PC-9 (cell line): ENCODE measurements around the gene FUT2. TPM values are rescaled to one million over a fixed set of nuclear protein-coding genes. Genes with fewer than 3 reads are reported as not detected.

Experiments
- Bru-seq: library from RNA; stranded (reverse); fragments of 400-500 nt; gene quantifications from one replicate; lab custom pipeline; 2021; lab: Mats Ljungman, UMichigan
- BruChase-seq, 2 experiments: library from RNA; stranded (reverse); fragments of 400-500 nt; gene quantifications; one replicate each; lab custom pipeline; 2021; lab: Mats Ljungman, UMichigan
- BruUV-seq: library from RNA; stranded (reverse); fragments of 400-500 nt; replicated peaks from 2 replicates; lab custom pipeline; 2021; lab: Mats Ljungman, UMichigan
- CTCF ChIA-PET: fragments of 300-600 bp; sonication (Branson Sonifier 250); formaldehyde crosslinking; loops from one replicate; lab custom pipeline; 2022; ENCODE audit warnings: antibody characterized with exemption; lab: Charles Lee
- POLR2A ChIA-PET: fragments of 300-600 bp; sonication (Branson Sonifier 250); formaldehyde crosslinking; loops from one replicate; lab custom pipeline; 2022; ENCODE audit warnings: antibody characterized with exemption; ENCODE audit not compliant: unreplicated experiment; lab: Charles Lee
- DNase-seq, 2 experiments: peaks; one replicate each; pipeline versions ENCODE4 v3.0.0 to v3.0.0-alpha.2; 2015 to 2022; ENCODE audit warnings: mixed read lengths in 1 of 2
- H2AFZ ChIP-seq: fragments of 200-600 bp; sonication (generic); 2 replicates; pipeline ENCODE4 v1.8.1; 2017; ENCODE audit warnings: antibody characterized with exemption
- H3F3A ChIP-seq: fragments of 200-600 bp; sonication (generic); 2 replicates; pipeline ENCODE4 v1.8.1; 2017; ENCODE audit warnings: antibody characterized with exemption, mild to moderate bottlenecking, low read depth; ENCODE audit not compliant: insufficient read depth
- H3K27ac ChIP-seq: fragments of 200-600 bp; sonication (generic); 2 replicates; pipeline ENCODE4 v1.6.1; 2016; ENCODE audit warnings: mixed run types
- H3K27me3 ChIP-seq: fragments of 200-600 bp; sonication (generic); 2 replicates; pipeline ENCODE4 v1.6.1; 2016; ENCODE audit warnings: low read depth, mixed run types; ENCODE audit not compliant: insufficient read depth
- H3K36me3 ChIP-seq: fragments of 200-600 bp; sonication (generic); 2 replicates; pipeline ENCODE4 v1.6.1; 2016; ENCODE audit warnings: low read depth, mixed run types
- H3K4me1 ChIP-seq: fragments of 200-600 bp; sonication (generic); replicated peaks from 2 replicates; pipeline ENCODE4 v1.6.1; 2016; ENCODE audit warnings: mixed run types; ENCODE audit not compliant: insufficient read depth
- H3K4me2 ChIP-seq: fragments of 200-600 bp; sonication (generic); 2 replicates; pipeline ENCODE4 v1.6.1; 2017; ENCODE audit warnings: mixed run types
- H3K4me3 ChIP-seq: fragments of 200-600 bp; sonication (generic); 2 replicates; pipeline ENCODE4 v1.6.1; 2016; ENCODE audit warnings: mixed run types
- H3K79me2 ChIP-seq: fragments of 200-600 bp; sonication (generic); 2 replicates; pipeline ENCODE4 v1.6.1; 2017; ENCODE audit warnings: low read depth, mixed run types
- H3K9me2 ChIP-seq: fragments of 200-600 bp; sonication (generic); 2 replicates; pipeline ENCODE4 v1.8.1; 2017; ENCODE audit warnings: mild to moderate bottlenecking; ENCODE audit not compliant: insufficient read depth
- H3K9me3 ChIP-seq: fragments of 200-600 bp; sonication (generic); 2 replicates; pipeline ENCODE4 v1.8.1; 2016; ENCODE audit warnings: low read depth; ENCODE audit not compliant: insufficient read depth
- H4K20me1 ChIP-seq: fragments of 200-600 bp; sonication (generic); 2 replicates; pipeline ENCODE4 v1.8.1; 2017; ENCODE audit not compliant: insufficient read depth
- EZH2 ChIP-seq: fragments of 200-600 bp; sonication (generic); IDR thresholded peaks from 2 replicates; pipeline ENCODE4 v1.8.0; 2017; ENCODE audit warnings: antibody characterized with exemption, low read depth
- intact Hi-C: fragments of 100-400 bp; cut with micrococcal nuclease; formaldehyde crosslinking; loops from one replicate; pipeline ENCODE4 v1.10.0; 2022; ENCODE audit not compliant: unreplicated experiment
- long read RNA-seq: library from polyadenylated mRNA; stranded (forward); transcript quantifications from one replicate; pipeline ENCODE4 v2.0.0, GENCODE V29; 2022
- total RNA-seq: library from RNA; stranded (reverse); gene quantifications from 2 replicates; pipeline ENCODE4 v1.2.3, GENCODE V29; 2021
- TF ChIP-seq, protein P1 (sequence below): fragments of 200-600 bp; sonication (generic); conservative IDR thresholded peaks from 2 replicates; pipeline ENCODE4 v1.6.1; 2017; ENCODE audit warnings: mixed run types, antibody characterized with exemption, mild to moderate bottlenecking, moderate library complexity

FUT2 gene
- 8.7 and 9.6 TPM in 2 replicates for total RNA-seq
- percentile 43 among the genes with signal in this experiment for Bru-seq, nascent RNA
- percentile 45 among the genes with signal in this experiment for BruChase-seq, experiment 1, labeled RNA remaining after a 2-hour chase
- percentile 43 among the genes with signal in this experiment for BruChase-seq, experiment 2, labeled RNA remaining after a 6-hour chase
- long read RNA-seq, partial matches to known transcripts: 0 of 7 reads
- long read RNA-seq, other reads (novel, unspliced or antisense): 7 of 7 reads

DNA sequence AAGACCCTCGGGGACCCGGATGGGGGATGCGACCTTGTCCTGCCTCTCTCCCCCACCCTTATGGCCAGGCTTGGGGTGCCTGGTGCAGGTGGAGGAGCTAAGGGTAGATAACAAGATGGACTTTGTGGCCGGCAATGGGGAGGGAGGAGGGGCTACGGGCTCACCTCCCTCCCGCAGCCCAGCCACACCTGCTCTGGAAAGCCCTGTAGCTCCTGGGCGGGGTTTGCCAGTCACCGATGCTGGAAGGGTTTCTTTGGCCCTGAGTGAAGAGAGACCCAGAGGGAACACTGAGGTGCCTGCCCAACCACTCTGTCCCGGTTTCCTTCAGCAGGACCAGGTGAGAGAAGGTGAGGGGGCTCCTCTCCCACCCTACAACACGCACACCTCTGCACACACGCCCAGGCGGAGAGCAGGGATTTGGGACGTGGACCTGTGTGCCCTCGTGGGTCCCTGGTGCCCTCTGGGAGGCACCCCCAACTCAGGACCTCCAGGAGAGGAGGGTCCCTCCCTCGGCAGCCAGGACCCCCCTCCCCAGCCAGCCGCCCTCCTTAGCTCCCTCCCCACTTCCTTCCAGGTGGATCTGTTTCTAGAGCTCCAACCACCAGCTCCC lies at the start of gene FUT2:
FUT2 (plus strand) TSS at position 229 of the 610 bp plus-strand sequence. CDS start 6,986 bp downstream, outside the sequence.
- Histone ChIP-seq H3K79me2 (no peaks in the 10 kb centered on the region), H3K9me2 (no peaks in the 10 kb centered on the region), H3K36me3 (no peaks in the 10 kb centered on the region), H3K4me2 (peak within 1 kb of the TSS; percentile 83), H3K4me3 (peak within 1 kb of the TSS; percentile 47), H3F3A (peaks cover 24% of the 10 kb centered on the region), H3K27ac (peak within 1 kb of the TSS; percentile 56), H3K9me3 (no peaks in the 10 kb centered on the region), H3K27me3 (no peaks in the 10 kb centered on the region), H3K4me1 (peaks cover 24% of the 10 kb centered on the region), H2AFZ (peak within 1 kb of the TSS; percentile 63; the same call in 1 of the 2 replicates), H4K20me1 (no peaks in the 10 kb centered on the region)
- ChIA-PET POLR2A (interaction anchor here (0.6 to 0.8 kb wide), 6 partner anchors 9 to 425 kb away, joined by 5 to 11 read pairs (median 7); no protein-coding TSS in a partner anchor), CTCF (interaction anchor here (0.6 to 1.2 kb wide), 3 partner anchors 20 to 43 kb away, joined by 3 to 4 read pairs (median 3); no protein-coding TSS in a partner anchor)
- DNase-seq: peak in 1 of 2 experiments; percentile 65
- TSS peak; percentile 59 for BruUV-seq
- intact Hi-C loops: loop anchor here (2.0 kb wide), 1 partner anchor 19 kb away; no protein-coding TSS in a partner anchor
- TF ChIP-seq, protein P1, sequence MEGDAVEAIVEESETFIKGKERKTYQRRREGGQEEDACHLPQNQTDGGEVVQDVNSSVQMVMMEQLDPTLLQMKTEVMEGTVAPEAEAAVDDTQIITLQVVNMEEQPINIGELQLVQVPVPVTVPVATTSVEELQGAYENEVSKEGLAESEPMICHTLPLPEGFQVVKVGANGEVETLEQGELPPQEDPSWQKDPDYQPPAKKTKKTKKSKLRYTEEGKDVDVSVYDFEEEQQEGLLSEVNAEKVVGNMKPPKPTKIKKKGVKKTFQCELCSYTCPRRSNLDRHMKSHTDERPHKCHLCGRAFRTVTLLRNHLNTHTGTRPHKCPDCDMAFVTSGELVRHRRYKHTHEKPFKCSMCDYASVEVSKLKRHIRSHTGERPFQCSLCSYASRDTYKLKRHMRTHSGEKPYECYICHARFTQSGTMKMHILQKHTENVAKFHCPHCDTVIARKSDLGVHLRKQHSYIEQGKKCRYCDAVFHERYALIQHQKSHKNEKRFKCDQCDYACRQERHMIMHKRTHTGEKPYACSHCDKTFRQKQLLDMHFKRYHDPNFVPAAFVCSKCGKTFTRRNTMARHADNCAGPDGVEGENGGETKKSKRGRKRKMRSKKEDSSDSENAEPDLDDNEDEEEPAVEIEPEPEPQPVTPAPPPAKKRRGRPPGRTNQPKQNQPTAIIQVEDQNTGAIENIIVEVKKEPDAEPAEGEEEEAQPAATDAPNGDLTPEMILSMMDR: no peak
- no peak for TF ChIP-seq EZH2

DNA sequence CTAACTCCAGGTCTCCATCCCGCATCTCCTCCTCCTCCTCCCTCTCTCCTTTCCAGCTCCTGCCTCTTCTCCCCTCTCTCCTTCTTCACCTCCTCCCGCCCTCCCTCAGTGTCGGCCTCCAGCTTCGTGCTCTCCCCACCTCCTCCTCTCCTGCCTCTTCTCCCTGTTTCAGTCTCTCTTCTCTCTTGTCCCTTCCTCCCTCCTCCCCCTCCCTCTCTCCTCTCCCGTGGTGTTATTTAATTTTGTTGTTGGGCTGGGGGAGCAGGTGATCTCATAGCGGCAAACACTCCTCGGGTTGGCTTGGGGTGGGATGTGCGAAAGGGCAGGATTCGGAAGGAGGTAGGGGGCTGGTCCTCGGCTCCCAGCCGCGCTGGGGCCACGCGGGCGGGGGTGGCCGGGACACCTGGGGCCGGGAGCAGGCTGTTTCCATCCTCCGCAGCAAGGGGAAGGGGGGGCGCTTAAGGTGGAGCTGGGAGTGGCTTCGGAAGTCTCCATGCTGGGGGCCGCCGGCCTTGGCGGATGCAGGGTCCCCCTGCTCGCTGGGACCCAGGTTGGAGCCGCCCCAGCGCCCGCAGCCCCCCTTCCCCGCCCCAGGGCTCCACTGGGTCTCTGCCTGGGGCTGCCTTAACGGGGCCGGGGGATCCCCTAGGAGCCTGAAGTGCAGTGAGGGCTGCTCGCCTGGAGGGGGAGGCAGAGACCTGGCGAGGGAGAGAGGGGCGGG lies 49.6 kb upstream of the FUT2 start, which contains the start of gene CA11:
CA11 (minus strand) TSS at position 187 of the 721 bp plus-strand sequence. CDS start 555 bp downstream, outside the sequence.
- Histone ChIP-seq H3K4me1 (peaks cover 23% of the 10 kb centered on the region), H3K36me3 (no peaks in the 10 kb centered on the region), H3K9me3 (no peaks in the 10 kb centered on the region), H4K20me1 (no peaks in the 10 kb centered on the region), H2AFZ (peak within 1 kb of the TSS; percentile 90), H3K4me3 (peak within 1 kb of the TSS; percentile 69), H3K79me2 (no peaks in the 10 kb centered on the region), H3K4me2 (peak within 1 kb of the TSS; percentile 97), H3K27ac (no peak within 1 kb of the TSS), H3F3A (peaks cover 30% of the 10 kb centered on the region), H3K9me2 (no peaks in the 10 kb centered on the region), H3K27me3 (no peaks in the 10 kb centered on the region)
- TF ChIP-seq EZH2: no peak
- TF ChIP-seq, protein P1: peak; percentile 97
- ChIA-PET POLR2A (interaction anchor here (0.5 to 0.9 kb wide), 5 partner anchors 81 to 807 kb away, joined by 3 to 7 read pairs (median 5); partner anchors contain the start of gene GYS1), CTCF (interaction anchor here (1.0 kb wide), 1 partner anchor 196 kb away, joined by 4 read pairs; no protein-coding TSS in a partner anchor)
- intact Hi-C loops: loop anchor here (1.0 to 10.0 kb wide), 8 partner anchors 69 to 349 kb away; partner anchors contain the start of genes FTL, FUT1, GYS1 and RUVBL2
- peak; percentile 66 to 90 for DNase-seq
- BruUV-seq: no TSS peak
